IPS-20b (cell line): ENCODE data around the gene KLHL29.
A peak's percentile ranks its signal among the peaks of the same experiment; 100 is the strongest.

Source experiments
- H3K27ac ChIP-seq: one replicate; pipeline ENCODE4 v1.5.1; 2013; ENCODE audit warnings: low read length
- H3K27me3 ChIP-seq: 2 replicates; pipeline ENCODE4 v1.6.1; 2013; ENCODE audit warnings: mild to moderate bottlenecking, low read length, inconsistent platforms; ENCODE audit not compliant: insufficient read depth
- H3K36me3 ChIP-seq: 2 replicates; pipeline ENCODE4 v1.6.1; 2013; ENCODE audit warnings: low read depth, mild to moderate bottlenecking, inconsistent platforms, low read length, moderate library complexity; ENCODE audit not compliant: insufficient read depth
- H3K4me1 ChIP-seq: 2 replicates; pipeline ENCODE4 v1.6.1; 2013; ENCODE audit warnings: mild to moderate bottlenecking, control low read depth, inconsistent platforms, low read length, moderate library complexity; ENCODE audit not compliant: insufficient read depth
- H3K4me3 ChIP-seq: 2 replicates; pipeline ENCODE4 v1.5.1; 2013; ENCODE audit warnings: mild to moderate bottlenecking, low read length, inconsistent platforms
- H3K9ac ChIP-seq: 2 replicates; pipeline ENCODE4 v1.6.1; 2013; ENCODE audit warnings: low read depth, mild to moderate bottlenecking, inconsistent platforms, low read length, moderate library complexity
- H3K9me3 ChIP-seq: 2 replicates; pipeline ENCODE4 v1.6.1; 2013; ENCODE audit warnings: mild to moderate bottlenecking, low read depth, low read length, inconsistent platforms; ENCODE audit not compliant: insufficient read depth

The KLHL29 gene

GRCh38 chr2:23376075-23376474 lies 8.9 kb upstream of the KLHL29 start:
- H3K36me3 ChIP-seq, result no peaks in the 10 kb centered on the region
- H3K27me3 ChIP-seq, result 0 out of 2 replicates have a peak, but pooled peaks cover 5% of the 10 kb centered on the region
- no peak overlapping the region for H3K9ac ChIP-seq
- H3K27ac ChIP-seq, result no peak overlapping the region
- no peaks in the 10 kb centered on the region for H3K4me1 ChIP-seq
- no peaks in the 10 kb centered on the region for H3K9me3 ChIP-seq
- H3K4me3 ChIP-seq, result no peak overlapping the region

GRCh38 chr2:23376972-23377371 lies 8.0 kb upstream of the KLHL29 start:
- H3K4me3 ChIP-seq, result no peak overlapping the region
- H3K27ac ChIP-seq, result no peak overlapping the region
- no peaks in the 10 kb centered on the region for H3K4me1 ChIP-seq
- peaks cover 14% of the 10 kb centered on the region for H3K27me3 ChIP-seq
- no peak overlapping the region for H3K9ac ChIP-seq
- no peaks in the 10 kb centered on the region for H3K36me3 ChIP-seq
- no peaks in the 10 kb centered on the region for H3K9me3 ChIP-seq

- no peaks in the 10 kb centered on the region for H3K36me3 ChIP-seq
- H3K9ac ChIP-seq, result no peak overlapping the region
- no peaks in the 10 kb centered on the region for H3K9me3 ChIP-seq
- H3K27ac ChIP-seq, result no peak overlapping the region
- no peaks in the 10 kb centered on the region for H3K4me1 ChIP-seq
- H3K27me3 ChIP-seq, result peaks cover 22% of the 10 kb centered on the region
- H3K4me3 ChIP-seq, result no peak overlapping the region
Measured at GRCh38 chr2:23377771-23378170, 7.2 kb upstream of the KLHL29 start.

- Histone ChIP-seq H3K9me3 (no peaks in the 10 kb centered on the region), H3K4me3 (no peak overlapping the region), H3K27me3 (peaks cover 29% of the 10 kb centered on the region), H3K9ac (no peak overlapping the region), H3K4me1 (no peaks in the 10 kb centered on the region), H3K27ac (no peak overlapping the region), H3K36me3 (no peaks in the 10 kb centered on the region)
Measured at GRCh38 chr2:23378496-23378895, 6.5 kb upstream of the KLHL29 start.

- Histone ChIP-seq H3K4me3 (no peak overlapping the region), H3K27ac (no peak overlapping the region), H3K27me3 (peaks cover 37% of the 10 kb centered on the region), H3K9ac (no peak overlapping the region), H3K4me1 (no peaks in the 10 kb centered on the region), H3K9me3 (no peaks in the 10 kb centered on the region), H3K36me3 (no peaks in the 10 kb centered on the region)
Measured at GRCh38 chr2:23379220-23379695, 5.7 kb upstream of the KLHL29 start.

GRCh38 chr2:23380562-23381065 lies 4.4 kb upstream of the KLHL29 start:
- H3K27ac ChIP-seq, result no peak overlapping the region
- no peaks in the 10 kb centered on the region for H3K36me3 ChIP-seq
- no peaks in the 10 kb centered on the region for H3K9me3 ChIP-seq
- H3K9ac ChIP-seq, result no peak overlapping the region
- no peak overlapping the region for H3K4me3 ChIP-seq
- no peaks in the 10 kb centered on the region for H3K4me1 ChIP-seq
- H3K27me3 ChIP-seq, result peaks cover 44% of the 10 kb centered on the region

- H3K36me3 ChIP-seq, result no peaks in the 10 kb centered on the region
- no peaks in the 10 kb centered on the region for H3K4me1 ChIP-seq
- no peak overlapping the region for H3K4me3 ChIP-seq
- H3K9me3 ChIP-seq, result no peaks in the 10 kb centered on the region
- no peak overlapping the region for H3K9ac ChIP-seq
- no peak overlapping the region for H3K27ac ChIP-seq
- peaks cover 49% of the 10 kb centered on the region for H3K27me3 ChIP-seq
Measured at GRCh38 chr2:23381084-23381483, 3.9 kb upstream of the KLHL29 start.

- Histone ChIP-seq H3K4me3 (no peak overlapping the region), H3K27me3 (peaks cover 53% of the 10 kb centered on the region), H3K9me3 (no peaks in the 10 kb centered on the region), H3K27ac (no peak overlapping the region), H3K36me3 (no peaks in the 10 kb centered on the region), H3K9ac (no peak overlapping the region), H3K4me1 (no peaks in the 10 kb centered on the region)
Measured at GRCh38 chr2:23381485-23381884, 3.5 kb upstream of the KLHL29 start.

GRCh38 chr2:23383100-23383499 lies 1.9 kb upstream of the KLHL29 start:
- Histone ChIP-seq H3K9ac (no peak overlapping the region), H3K4me1 (no peaks in the 10 kb centered on the region), H3K36me3 (no peaks in the 10 kb centered on the region), H3K4me3 (no peak overlapping the region), H3K9me3 (no peaks in the 10 kb centered on the region), H3K27ac (no peak overlapping the region), H3K27me3 (peaks cover 69% of the 10 kb centered on the region)

GRCh38 chr2:23385351-23385747 lies 370 bp downstream of the KLHL29 start:
- no peak overlapping the region for H3K9ac ChIP-seq
- no peaks in the 10 kb centered on the region for H3K4me1 ChIP-seq
- no peak overlapping the region for H3K27ac ChIP-seq
- H3K4me3 ChIP-seq, result peak overlapping the region; percentile 78; the same call in 1 of the 2 replicates
- peaks cover 88% of the 10 kb centered on the region for H3K27me3 ChIP-seq
- H3K9me3 ChIP-seq, result no peaks in the 10 kb centered on the region
- H3K36me3 ChIP-seq, result no peaks in the 10 kb centered on the region

GRCh38 chr2:23385748-23386338 lies 864 bp downstream of the KLHL29 start:
- H3K4me3 ChIP-seq, result peak overlapping the region; percentile 78
- no peak overlapping the region for H3K9ac ChIP-seq
- no peaks in the 10 kb centered on the region for H3K4me1 ChIP-seq
- no peaks in the 10 kb centered on the region for H3K36me3 ChIP-seq
- no peaks in the 10 kb centered on the region for H3K9me3 ChIP-seq
- H3K27ac ChIP-seq, result no peak overlapping the region
- H3K27me3 ChIP-seq, result peaks cover 85% of the 10 kb centered on the region

- peaks cover 78% of the 10 kb centered on the region for H3K27me3 ChIP-seq
- H3K4me3 ChIP-seq, result peak overlapping the region; percentile 78
- H3K9ac ChIP-seq, result no peak overlapping the region; the same call in 1 of the 2 replicates
Measured at GRCh38 chr2:23386339-23387220, 1.6 kb downstream of the KLHL29 start.

More at GRCh38 chr2:23386339-23387220, 1.6 kb downstream of the KLHL29 start:
- Histone ChIP-seq H3K9me3 (no peaks in the 10 kb centered on the region), H3K36me3 (no peaks in the 10 kb centered on the region), H3K27ac (no peak overlapping the region), H3K4me1 (no peaks in the 10 kb centered on the region)
